Left colon (tissue), 2 donors: ENCODE data around the gene GDPD5. TPM values are rescaled to one million over a fixed set of nuclear protein-coding genes. Genes with fewer than 3 reads are reported as not detected.

Source experiments
- ATAC-seq: fragments of 200-7000 bp; cut with Tn5 transposase; one replicate; pipeline ENCODE4 v1.9.1; 2020; ENCODE audit warnings: mild to moderate bottlenecking, moderate library complexity
- DNase-seq, 2 donors: peaks; one replicate each; pipeline ENCODE4 v3.0.0-alpha.2; 2020
- intact Hi-C, 2 donors: fragments of 100-400 bp; cut with DNase I in 1 of 2; cut with micrococcal nuclease in 1 of 2; formaldehyde crosslinking; loops; one replicate each; pipeline versions ENCODE4 v1.11.2 to v1.14.0; 2022; cut with DNase I, micrococcal nuclease
- total RNA-seq, 2 donors: library from RNA; stranded (reverse); fragmentation: NEBNext Ultra II Directional; extraction: Animal tissue kit (Norgen Biotek cat#: 25700); gene quantifications; one replicate each; pipeline ENCODE4 v1.2.1, GENCODE V29; 2021
- donor health status: DM: no; HTN: no; CAD: no.
- donor health status: DM: yes; HTN: yes; CAD: no.

GDPD5 gene
- total RNA-seq, 2 donors from 2014 or later = 3.3 to 4.0 TPM

- DNase-seq = no peak
- no peak for ATAC-seq
- intact Hi-C loops = loop anchor here in 1 of 2 donors (2.0 kb wide), 1 partner anchor 123 kb away; no protein-coding TSS in a partner anchor
Observed at GRCh38 chr11:75403983-75404658, 121.6 kb downstream of the GDPD5 start.

GRCh38 chr11:75403037-75403436 lies 122.7 kb downstream of the GDPD5 start:
- ATAC-seq (no peak), DNase-seq (no peak)
- intact Hi-C loops = loop anchor here in 1 of 2 donors (2.0 kb wide), 1 partner anchor 124 kb away; no protein-coding TSS in a partner anchor

- intact Hi-C loops = loop anchor here in 1 of 2 donors (2.0 kb wide), 1 partner anchor 125 kb away; no protein-coding TSS in a partner anchor
- ATAC-seq = no peak
- no peak for DNase-seq
Observed at GRCh38 chr11:75402002-75402773, 123.6 kb downstream of the GDPD5 start.

- DNase-seq (no peak), ATAC-seq (peak; percentile 33)
- intact Hi-C loops = no loop called here
Observed at GRCh38 chr11:75400146-75400865, 125.4 kb downstream of the GDPD5 start.

- ATAC-seq = peak; percentile 95
- DNase-seq = peak; percentile 91 to 95
- intact Hi-C loops = no loop called here
Observed at GRCh38 chr11:75399344-75400145, 126.2 kb downstream of the GDPD5 start, which contains the start of gene RPS3. Gene RPS3 (plus strand): TSS chr11:75399518. CDS start chr11:75399548, 30 bp downstream.

GRCh38 chr11:75398906-75399305 lies 126.8 kb downstream of the GDPD5 start:
- DNase-seq (no peak), ATAC-seq (no peak)
- intact Hi-C loops = no loop called here

- ATAC-seq = no peak
- no peak for DNase-seq
- intact Hi-C loops = no loop called here
Observed at GRCh38 chr11:75394085-75394840, 131.5 kb downstream of the GDPD5 start.

- DNase-seq (no peak), ATAC-seq (no peak)
- intact Hi-C loops = loop anchor here (5.0 kb wide), 2 partner anchors 118 to 142 kb away; no protein-coding TSS in a partner anchor
Observed at GRCh38 chr11:75389925-75390324, 135.8 kb downstream of the GDPD5 start.

- DNase-seq (no peak), ATAC-seq (no peak)
- intact Hi-C loops = loop anchor here (5.0 kb wide), 2 partner anchors 117 to 143 kb away; no protein-coding TSS in a partner anchor
Observed at GRCh38 chr11:75389276-75389605, 136.5 kb downstream of the GDPD5 start.

- DNase-seq (peak; percentile 77 to 79), ATAC-seq (peak; percentile 56)
- intact Hi-C loops = loop anchor here (5.0 kb wide), 2 partner anchors 116 to 144 kb away; no protein-coding TSS in a partner anchor
Observed at GRCh38 chr11:75388386-75389275, 137.1 kb downstream of the GDPD5 start.

GRCh38 chr11:75387736-75388294 lies 137.9 kb downstream of the GDPD5 start:
- intact Hi-C loops = loop anchor here (5.0 kb wide), 2 partner anchors 116 to 144 kb away; no protein-coding TSS in a partner anchor
- ATAC-seq (no peak), DNase-seq (no peak)

- intact Hi-C loops = loop anchor here (5.0 kb wide), 2 partner anchors 115 to 145 kb away; no protein-coding TSS in a partner anchor
- peak; percentile 33 to 62 for DNase-seq
- peak; percentile 63 for ATAC-seq
Observed at GRCh38 chr11:75386942-75387630, 138.7 kb downstream of the GDPD5 start.
